Stimulated activated CD8-positive, alpha-beta memory T cell treated with anti-CD3 and anti-CD28 coated beads, Interleukin-2, amount 100 ng/mL, for 1 hour (primary cell): ENCODE measurements around the gene ZNF768.
"Not testable (repeated sequence)": the region's sequence is repeated elsewhere in the genome, so short reads cannot be mapped to it uniquely, and the experiment has no call there.

Experiments
- DNase-seq, 2 donors: peaks; one replicate each; pipeline ENCODE4 v3.0.0-alpha.2; 2020; ENCODE audit warnings: low read depth in 2 of 2

ZNF768 gene

DNA sequence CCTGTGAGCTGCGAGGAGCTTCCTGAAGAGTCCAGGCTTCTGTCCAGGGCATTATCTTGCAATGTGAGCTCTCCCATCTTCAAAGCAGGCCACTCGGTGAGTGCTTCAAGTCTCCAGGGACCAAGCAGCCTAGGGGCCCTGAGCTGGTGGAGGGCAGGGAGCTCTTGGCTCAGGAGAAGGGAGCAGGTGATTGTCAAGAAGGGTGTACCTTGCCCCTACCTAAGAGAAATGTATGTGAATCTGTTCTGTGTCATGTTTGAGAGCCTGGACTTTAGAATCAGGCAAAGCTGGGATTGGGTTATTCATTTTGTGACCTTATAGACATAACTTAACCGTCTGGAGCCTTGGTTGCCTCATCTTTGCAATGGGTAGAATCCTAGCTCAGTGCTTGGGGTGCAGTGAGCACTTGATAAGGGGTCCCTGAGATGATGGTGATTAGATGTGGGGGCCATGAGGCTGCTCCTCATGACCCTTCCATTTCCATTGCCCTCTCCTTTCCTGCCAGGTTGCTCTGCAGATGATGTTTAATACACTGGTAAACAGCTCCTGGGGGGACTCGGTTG, 15.9 kb downstream of the ZNF768 start:
- DNase-seq: no peak

DNA sequence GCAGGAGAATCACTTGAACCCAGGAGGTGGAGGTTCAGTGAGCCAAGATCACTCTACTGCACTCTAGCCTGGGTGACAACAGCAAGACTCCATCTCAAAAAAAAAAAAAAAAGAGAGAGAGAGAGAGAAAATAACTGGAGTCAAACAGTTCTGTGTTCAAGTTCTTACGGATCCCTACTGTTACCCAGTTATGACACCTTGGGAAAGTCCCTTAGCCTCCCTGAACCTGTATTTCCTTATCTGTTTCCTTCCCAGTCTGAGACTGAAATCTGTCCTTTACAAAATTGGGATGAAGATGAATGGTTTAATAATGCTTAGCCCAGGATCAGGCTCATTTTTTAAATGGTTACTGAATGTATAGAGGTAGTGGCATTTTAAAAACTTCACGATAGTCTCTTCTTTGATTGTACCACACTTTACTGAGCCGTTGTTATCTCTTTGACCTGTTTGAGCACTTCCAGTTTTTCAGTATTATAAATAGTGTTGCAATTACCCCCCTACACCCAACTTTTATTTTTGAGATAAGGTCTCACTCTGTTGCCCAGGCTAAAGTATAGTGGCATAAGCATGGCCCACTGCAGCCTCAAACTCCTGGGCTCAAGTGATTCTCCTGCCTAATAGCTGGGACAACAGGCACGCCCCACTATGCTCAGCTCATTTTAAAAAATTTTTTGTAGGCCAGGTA, 17.1 kb downstream of the ZNF768 start:
- DNase-seq: no peak

DNA sequence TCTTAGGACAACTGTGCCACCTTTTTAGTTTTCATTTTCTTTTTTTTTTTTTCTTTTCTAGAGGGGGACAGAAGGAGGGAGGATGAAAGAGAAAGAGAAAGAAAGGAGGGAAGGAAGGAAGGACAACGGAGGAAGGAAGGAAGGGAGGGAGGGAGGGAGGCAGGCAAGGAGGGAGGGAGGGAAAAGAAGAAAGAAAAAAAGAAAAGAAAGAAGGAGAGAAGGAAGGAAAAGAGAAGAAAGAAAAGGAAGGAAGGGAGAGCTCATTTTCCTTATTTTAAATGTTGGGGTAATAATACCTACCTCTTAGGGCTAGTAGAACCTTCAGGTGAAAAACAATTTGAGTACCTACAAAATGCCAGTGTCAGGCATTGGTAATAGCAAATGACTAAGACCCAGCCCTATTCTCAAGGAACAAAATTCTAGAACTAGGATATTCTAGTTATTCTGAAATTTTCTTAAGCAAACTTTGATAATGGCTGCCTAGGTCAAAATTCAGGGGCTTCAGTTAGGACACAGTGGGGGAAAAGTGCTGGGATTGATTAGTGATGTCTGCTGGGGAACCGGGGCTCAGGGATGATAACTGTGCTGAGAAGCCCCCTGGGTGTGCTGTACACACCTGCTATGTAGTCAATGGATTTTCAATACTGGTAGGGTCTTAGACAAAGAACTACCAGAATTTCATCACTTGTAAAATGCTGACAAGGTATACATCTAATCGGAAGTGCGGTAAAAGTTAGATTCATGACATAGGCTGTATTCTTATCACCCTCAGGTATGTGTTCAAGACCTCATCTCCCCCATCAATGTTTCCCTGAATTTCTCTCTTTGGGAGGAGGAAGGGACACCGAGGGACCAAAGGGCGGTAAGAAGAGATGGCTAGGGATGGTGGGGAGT, 22.7 kb downstream of the ZNF768 start:
- no peak for DNase-seq

DNA sequence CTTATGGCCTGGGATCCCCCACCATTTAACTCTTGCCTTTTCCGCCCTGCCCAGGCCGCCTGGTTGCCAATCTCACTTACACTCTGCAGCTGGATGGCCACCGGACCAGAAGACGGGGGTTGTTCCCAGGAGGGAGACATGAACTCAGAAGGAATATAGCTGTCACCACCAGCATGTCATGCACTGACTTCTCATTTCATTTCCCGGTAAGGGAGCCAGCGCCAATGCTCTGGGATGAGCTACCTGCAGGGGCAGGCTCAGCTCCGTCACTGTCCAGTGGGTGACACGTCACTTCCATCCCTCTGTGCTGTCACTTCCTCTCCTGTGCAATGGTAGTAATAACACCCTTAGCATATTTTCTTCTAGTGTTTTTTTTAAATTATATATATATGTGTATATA, 27.1 kb downstream of the ZNF768 start:
- DNase-seq: no peak

DNA sequence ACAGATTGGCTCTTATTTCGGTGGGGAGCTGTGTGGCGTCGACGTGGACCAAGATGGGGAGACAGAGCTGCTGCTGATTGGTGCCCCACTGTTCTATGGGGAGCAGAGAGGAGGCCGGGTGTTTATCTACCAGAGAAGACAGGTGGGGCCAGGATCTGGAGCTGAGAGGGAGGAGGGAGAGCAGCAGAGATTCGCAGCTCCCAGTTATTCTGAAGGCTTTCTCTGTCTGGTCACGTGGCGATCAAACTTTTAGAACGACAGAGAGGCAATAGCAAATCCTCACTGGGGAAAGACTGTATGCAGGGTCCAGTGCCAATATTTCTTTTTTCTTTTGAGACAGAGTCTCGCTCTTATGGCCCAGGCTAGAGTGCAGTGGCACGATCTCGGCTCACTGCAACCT, 31.7 kb downstream of the ZNF768 start:
- DNase-seq: no peak

DNA sequence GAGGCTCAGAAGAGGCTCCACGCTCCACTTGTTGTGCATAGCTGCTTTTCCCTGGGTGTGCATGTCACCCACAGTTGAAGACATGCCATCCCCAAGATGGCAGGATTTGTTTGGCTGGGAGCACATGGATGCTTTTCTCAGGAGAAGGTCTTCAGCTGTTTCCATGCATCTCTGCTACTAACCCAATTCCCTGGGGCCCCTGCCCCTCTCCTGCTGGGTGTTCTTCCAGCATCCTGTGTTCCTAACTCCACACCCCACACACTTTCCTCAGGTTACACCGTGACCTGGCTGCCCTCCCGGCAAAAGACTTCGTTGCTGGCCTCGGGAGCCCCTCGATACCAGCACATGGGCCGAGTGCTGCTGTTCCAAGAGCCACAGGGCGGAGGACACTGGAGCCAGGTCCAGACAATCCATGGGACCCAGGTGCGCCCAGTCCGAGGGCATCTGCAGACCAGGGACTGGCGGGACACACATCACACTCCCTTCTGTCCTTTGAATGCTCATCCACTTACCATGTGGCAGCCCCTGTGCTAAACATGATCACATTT, 32.4 kb downstream of the ZNF768 start:
- no peak for DNase-seq

DNA sequence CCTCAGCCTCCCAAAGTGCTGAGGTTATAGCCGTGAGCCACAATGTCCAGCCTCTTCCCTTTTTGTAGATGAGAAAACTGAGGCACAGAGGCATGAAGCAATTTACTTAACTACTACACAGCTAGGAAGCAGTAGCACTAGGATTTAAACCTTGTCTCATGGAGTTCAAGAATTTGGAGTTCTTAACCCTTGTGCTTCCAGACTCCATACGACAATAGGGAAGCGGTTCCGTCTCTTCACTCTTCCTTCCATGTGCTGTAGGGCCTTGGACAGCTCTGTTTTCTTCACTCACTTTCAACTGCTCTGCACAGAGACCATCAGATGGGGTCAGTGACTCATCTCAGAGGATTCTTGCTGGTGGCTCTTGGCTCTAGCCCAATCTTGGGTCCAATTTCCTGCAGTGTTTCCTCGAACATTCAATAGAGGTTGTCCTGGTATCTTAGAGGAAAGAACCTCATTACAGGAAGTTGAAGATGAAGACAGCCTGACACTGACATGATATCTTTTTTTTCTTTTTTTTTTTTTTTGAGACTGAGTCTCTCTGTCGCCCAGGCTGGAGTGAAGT, 34.5 kb downstream of the ZNF768 start:
- peak in 1 of 2 donors; percentile 19 for DNase-seq

DNA sequence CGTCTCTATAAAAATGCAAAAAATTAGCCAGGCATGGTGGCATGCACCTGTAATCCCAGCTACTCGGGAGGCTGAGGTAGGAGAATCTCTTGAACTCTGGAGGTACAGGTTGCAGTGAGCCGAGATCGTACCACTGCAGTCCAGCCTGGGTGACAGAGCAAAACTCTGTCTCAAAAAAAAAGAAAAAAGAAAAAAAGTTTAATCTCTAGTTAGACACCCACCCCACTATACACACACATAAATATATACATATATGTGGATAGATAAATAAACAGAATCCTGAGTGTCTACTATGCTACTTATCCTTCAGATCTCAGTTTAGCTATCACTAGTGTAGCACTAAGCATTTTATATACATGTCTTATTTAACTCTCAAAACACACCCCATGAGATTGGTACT, 35.1 kb downstream of the ZNF768 start:
- no peak for DNase-seq

DNA sequence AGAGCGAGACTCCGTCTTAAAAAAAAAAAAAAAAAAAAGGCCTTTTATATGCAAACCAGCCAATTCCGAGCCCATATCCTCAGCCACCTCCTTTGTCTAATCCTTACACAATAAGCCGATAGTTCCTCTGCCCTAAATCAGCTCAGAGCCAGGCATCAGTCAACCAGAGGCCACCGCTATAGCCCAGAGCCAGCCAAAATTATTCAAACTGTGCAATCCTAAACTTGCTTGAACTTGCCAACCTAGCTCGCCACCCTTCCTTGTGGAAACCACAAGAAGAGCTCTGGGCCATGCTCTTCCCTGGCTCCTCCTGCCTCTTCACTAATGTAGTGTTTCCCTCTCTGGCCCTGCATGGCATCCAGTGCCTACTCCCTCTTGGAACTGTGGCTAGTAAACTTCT, 36.2 kb downstream of the ZNF768 start:
- no peak for DNase-seq

DNA sequence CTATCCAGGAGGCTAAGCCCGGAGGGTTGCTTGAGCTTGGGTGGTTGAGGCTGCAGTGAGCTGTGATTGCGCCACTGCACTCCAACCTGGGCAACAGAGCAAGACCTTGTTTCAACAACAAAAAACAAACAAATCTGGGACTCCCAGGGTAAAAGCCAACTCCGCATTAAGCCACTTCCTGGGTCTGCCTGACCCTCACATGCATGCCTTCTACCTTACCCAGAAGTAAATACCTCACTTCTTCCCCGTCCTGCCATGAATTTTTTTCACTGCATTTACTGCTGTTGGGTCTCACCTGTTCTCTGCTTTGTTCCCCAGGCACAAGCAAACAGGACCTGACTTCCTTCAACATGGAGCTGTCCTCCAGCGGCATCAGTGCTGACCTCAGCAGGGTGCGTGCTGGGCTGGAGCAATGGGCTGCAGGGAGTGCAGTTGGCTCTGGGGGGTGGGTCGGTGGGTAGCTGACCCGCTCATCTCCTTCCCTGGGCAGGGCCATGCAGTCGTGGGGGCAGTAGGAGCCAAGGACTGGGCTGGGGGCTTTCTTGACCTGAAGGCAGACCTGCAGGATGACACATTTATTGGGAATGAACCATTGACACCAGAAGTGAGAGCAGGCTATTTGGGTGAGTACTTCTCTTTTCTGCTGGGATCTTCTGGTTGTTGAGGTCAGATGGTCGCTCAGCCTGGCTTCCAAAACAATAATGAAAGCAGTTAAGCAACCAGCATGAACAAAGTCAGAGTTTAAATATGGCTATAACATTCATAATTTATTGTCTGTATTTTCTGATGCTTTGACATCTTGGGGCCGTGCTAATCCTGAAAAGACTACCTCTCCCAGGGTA, 37.4 kb downstream of the ZNF768 start:
- DNase-seq: no peak

DNA sequence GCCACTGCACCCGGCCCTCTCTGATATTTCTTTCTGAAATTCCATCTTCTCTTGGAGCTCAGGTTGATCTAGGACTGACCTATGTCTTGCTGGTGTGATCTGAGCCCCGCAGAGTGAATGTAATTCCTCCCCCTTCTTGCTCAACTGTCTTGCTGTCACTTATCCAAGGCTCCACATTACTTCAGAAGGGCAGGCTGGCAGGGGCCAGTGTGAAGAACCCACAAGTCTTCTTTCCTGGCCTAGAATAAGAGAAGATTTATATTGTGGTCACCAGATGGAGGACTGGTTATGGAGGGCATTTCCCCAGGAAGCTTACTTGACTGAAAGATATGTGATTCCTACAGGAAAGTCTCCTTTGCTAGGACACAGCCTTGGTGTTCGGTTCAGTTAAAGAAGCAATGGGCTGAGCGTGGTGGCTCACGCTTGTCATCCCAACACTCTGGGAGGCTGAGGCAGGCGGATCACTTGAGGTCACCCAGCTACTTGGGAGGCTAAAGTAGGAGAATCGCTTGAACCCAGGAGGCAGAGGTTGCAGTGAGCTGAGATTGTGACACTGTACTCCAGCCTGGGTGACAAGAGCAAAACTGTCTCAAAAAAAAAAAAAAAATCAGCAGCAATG, 40.4 kb downstream of the ZNF768 start:
- no peak for DNase-seq

DNA sequence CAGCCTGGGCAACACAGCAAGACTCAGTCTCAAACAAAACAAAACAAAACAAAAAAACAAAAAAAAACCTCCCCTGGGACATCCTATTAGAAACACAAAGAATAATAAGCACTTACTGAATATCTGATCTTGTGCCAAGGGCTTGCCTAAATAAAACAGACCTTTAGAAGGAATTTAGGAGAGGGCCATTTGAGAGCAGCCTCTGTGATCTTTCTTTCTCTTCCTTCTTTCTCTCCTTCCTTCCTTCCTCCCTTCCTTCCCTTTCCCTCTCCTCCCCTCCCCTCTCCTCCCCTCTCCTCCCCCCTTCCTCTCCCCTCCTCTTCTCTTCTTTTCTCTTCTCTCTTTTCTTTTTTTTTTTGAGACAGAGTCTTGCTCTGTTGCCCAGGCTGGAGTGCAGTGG, 41.5 kb downstream of the ZNF768 start:
- DNase-seq: no peak

DNA sequence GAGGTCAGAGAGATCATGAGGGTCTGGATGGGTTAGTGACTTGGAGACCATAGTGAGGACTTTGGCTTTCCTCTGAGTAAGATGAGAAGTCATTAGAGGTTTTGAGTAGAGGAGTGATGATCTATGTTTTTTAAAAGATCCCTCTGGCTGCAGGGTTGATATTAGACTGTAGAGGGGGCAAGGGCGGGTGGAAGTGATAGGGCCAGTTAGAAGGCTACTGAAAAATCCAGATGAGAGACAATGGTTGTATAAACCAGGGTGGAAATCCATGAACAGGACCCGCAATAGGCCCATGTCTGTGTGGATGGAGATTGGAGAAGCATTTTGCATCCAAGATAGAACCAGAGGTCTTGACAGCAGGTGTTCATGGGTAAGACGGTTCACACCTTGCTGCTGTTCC, 44.0 kb downstream of the ZNF768 start:
- no peak for DNase-seq

DNA sequence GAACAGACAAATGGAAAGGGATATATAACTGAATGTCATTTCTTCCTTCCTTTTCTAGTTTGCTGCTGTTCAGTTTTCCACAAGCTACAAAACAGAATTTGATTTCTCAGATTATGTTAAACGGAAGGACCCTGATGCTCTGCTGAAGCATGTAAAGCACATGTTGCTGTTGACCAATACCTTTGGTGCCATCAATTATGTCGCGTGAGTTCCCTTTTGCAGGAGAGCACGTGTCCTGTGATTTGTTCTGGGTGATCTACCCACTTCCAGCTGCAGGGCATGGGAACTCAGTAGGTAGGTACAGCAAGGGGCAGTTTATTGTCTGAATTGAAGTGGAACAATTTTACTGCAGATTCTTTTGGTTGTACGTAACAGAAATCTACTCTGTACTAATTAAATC, 45.0 kb downstream of the ZNF768 start:
- no peak for DNase-seq

DNA sequence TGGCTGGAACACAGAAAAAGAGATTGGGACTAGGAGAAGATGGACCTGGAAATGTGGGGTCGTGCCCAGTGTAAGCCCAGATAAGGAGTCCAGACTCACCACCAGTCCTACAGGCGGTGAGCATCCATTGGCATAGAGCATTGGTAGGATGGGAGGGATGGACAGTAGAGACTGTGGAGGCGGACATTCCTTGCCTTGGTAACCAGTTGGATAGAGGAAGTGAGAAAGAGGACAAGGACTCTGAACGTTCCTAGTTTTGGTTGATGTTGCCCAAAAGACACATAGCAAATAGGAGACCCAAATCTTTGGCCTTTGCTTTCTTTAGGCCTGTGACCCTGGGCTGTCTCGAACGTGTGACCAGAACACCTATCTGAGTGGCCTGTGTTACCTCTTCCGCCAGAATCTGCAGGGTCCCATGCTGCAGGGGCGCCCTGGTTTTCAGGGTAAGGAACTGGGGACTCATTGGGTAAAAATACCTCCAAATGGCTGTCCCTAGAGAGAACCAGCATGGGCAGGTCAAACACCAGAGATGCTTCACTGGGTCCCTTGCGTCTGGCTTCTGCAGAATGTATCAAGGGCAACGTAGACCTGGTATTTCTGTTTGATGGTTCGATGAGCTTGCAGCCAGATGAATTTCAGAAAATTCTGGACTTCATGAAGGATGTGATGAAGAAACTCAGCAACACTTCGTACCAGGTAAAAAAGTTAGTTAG, 47.4 kb downstream of the ZNF768 start:
- no peak for DNase-seq

DNA sequence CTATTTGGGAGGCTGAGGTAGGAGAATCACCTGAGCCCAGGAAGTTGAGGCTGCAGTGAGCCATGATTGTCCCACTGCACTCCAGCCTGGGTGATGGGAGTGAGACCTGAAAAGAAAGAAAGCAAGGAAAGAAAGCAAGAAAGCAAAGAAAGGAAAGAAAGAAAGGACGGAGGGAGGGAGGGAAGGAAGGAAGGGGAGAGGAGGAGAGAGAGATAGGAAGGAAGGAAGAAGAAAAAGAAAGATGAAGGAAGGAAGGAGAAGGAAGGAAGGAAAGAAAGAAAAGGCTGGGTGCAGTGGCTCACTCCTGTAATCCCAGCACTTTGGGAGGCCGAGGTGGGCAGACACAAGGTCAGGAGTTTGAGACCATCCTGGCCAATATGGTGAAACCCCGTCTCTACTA, 48.6 kb downstream of the ZNF768 start:
- not testable (repeated sequence) for DNase-seq

DNA sequence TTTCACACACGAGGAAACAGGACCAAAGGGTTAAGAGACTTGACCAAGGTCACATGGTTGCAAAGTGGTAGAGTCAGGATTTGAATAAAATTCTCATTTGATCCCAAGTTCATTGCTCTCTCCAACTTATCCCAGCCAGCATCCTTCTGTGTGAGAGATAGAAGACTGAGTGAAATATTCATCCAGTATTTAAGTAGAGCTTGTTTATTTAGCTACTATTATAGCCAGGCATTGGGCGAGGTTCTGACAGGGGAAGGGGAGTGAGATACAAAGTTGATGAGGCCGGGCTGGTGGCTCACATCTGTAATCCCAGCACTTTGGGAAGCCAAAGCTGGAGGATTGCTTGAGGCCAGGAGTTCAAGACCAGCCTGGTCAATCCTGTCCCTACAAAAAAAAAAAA, 49.4 kb downstream of the ZNF768 start:
- DNase-seq: no peak

DNA sequence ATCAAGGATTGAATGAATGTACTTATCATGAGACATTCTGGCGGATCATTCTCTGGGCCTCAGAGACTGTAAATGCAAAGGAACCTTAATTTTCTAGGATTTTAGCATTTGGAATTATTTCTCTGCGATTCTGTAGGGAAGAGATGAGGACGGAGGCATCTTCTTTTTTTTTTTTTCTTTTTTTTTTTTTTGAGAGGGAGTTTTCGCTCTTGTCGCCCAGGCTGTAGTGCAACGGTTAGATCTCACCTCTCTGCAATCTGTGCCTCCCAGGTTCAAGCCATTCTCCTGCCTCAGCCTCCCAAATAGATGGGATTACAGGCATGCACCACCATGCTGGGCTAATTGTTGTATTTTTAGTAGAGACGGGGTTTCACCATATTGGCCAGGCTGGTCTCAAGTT, 51.7 kb downstream of the ZNF768 start:
- DNase-seq: no peak

DNA sequence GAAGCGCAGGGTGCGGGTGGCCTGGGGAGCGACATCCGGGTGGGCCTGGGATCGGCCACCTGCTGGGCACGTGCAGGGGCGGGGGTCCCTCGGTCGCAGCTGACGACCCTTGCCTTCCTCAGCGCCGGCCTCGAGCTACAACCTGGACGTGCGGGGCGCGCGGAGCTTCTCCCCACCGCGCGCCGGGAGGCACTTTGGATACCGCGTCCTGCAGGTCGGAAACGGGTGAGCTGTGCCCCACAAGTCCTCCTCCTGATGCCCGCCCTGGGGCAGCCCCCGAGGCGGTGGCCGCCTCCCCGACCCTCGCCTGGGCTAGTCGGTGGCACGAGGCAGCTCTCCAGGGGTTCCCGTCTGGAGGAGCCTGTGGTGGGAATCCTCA, 52.3 kb downstream of the ZNF768 start:
- DNase-seq: no peak
